Fibroblast of skin of abdomen (primary cell): ENCODE results near the gene MRPL54. TPM values are rescaled to one million over a fixed set of nuclear protein-coding genes. Genes with fewer than 3 reads are reported as not detected.

ENCODE experiments used
- DNase-seq: peaks from one replicate; pipeline ENCODE4 v3.0.0-alpha.2; 2013
- polyA plus RNA-seq, 2 experiments: library from polyadenylated mRNA; unstranded; fragments of 120-200 nt; gene quantifications; one replicate each; pipeline ENCODE4 v1.2.1, GENCODE V29; 2013; ENCODE audit not compliant: insufficient read length in 2 of 2

Gene MRPL54
- 42.9 TPM for polyA plus RNA-seq (2013, experiment 1 of 2; ENCODE audit: insufficient read length)
- polyA plus RNA-seq (2013, experiment 2 of 2; ENCODE audit: insufficient read length) = 45.7 TPM

DNA sequence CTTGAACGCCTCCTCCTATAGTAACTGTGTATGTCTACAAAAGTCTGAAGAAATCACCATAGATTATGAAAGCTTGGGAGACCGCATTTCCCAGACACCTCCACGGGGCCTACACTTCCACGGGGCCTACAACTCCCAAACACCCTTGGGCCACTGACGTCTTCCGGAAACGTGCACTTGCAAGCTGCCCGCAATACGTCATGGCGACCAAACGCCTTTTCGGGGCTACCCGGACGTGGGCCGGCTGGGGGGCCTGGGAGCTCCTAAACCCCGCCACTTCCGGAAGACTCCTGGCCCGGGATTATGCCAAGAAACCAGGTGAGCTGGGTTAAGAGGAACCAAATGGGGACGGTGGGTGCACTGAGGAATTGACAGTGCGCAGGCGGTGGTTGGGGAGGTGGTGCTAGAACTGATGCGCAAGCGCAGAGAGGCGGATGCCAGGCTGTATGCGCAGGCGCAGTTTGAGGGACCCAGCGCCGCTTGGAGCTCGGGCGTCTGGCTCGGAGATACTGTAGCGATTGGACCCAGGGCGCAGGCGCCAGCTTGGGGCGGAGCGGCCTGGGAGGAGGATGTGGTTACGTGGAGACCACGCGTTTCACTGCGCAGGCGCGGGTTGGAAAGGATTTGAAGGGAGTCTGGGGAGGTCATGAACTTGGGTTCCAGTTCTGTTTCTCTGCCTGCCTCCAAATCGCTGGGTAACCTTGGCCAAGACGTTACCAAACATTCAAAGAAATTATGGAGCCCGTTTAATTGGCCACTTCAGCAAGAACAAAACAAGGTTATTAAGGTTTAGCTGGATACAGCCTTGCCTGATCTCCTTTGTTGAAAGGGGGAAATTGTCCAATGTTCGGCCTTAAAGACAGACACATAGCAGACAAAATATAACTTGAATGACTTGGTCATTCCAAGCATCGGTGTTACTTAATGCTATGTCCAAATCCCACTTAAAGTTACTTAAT lies at the start of gene MRPL54:
TSS of gene MRPL54 (plus strand) at position 182 of the 959 bp plus-strand sequence. CDS start at position 201, 19 bp downstream.
- peak; percentile 99 for DNase-seq

- no peak for DNase-seq
Observed at GRCh38 chr19:3716147-3716668, 46.3 kb upstream of the MRPL54 start.

- no peak for DNase-seq
Observed at GRCh38 chr19:3719868-3720267, 42.6 kb upstream of the MRPL54 start.

DNA sequence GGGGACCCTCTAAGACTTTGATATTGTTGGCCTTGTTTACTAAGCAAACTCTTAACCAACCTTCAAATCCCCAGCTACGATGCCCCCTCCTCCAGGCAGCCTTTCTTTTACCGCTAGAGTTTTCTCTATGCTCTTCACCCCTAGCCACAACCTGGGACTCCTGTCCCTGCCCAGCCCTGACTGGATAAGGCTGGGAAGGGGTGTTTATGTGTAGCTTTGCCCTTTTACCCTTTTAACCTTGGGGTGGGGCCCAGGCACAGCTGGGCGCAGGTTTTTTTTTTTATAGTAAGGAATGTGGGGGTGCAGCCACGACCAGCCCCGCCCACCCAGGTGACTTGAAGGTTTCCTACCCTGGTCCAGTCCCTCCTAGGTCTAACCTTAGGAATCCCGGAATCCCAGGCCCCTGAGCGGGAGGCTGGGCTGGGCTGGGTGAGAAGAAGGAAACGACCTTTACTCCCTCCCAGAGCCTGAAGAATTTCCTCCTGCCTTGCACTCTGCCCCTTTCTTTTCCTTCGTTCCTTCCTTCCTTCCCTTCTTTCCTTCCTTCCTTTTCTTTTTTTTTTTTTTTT lies 42.0 kb upstream of the MRPL54 start:
- DNase-seq = no peak

DNA sequence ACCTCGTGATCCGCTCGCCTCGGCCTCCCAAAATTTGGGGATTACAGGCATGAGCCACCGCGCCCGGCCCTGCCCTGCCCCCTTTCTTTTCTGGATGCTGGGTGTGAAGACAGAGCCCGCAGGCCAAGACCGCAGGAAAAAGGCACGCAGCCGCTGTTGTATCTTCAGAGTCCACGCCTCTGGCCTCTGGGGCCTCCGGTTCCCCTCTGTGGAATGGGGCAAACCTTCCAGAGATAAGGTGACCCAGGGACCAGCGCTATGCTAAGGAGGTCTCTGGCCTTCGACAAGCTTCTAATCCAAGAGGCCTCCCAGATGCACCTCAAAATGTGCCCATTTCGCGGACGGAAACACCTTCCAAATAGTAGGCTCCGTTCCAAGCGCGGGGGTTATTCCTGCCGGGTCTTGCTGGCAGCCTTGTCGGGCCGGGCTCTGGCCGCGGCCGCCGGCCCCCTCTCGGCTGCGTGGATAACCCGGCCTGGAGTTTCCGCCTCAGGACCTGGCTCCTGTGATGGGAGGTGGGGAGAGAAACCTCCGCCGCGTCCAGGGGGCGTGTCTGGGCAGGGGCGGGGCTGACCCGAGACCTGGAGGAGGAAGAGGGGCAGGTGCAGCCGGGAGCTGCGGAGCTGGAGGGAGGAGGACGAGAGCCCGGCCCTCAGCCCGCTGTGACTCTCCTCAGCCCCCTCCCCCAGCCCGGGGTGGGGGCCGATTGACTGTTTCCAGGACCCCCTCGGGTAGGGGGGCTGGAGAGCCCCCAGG lies 41.2 kb upstream of the MRPL54 start:
- peak; percentile 71 for DNase-seq

GRCh38 chr19:3721887-3722442 lies 40.5 kb upstream of the MRPL54 start:
- no peak for DNase-seq

DNA sequence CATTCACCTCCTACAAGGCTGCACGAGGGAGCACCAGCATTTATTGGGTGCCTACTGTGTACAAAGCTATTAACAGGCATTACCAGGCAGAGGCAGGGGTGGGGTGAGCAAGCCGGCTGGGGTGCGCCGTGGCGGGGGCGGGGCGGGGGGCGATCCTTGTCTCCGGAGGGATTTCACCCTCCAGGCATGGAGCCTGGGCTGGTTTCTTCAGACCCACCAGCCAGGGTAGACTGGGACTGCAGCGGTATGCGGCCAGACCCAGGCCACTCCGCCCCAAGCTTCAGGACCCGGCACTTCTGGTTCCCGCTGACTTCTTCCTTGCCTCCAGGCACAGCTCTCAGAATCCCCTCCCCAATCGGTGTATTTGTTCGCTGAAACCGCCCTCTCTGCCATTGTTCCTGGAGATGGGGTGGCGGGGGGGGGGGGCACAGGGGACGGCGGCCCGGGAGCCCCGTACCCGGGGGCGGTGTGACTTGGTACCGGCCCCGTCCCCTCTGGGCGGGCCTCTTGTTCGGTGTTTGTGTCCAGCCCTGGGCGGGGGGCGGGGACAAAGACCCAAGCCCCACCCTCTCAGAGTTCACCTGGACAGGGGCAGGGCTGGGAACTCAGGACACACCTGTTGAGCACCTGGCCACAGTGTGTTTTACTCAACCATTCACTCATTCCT lies 39.9 kb upstream of the MRPL54 start:
- no peak for DNase-seq

GRCh38 chr19:3723110-3723488 lies 39.4 kb upstream of the MRPL54 start:
- DNase-seq = no peak

DNA sequence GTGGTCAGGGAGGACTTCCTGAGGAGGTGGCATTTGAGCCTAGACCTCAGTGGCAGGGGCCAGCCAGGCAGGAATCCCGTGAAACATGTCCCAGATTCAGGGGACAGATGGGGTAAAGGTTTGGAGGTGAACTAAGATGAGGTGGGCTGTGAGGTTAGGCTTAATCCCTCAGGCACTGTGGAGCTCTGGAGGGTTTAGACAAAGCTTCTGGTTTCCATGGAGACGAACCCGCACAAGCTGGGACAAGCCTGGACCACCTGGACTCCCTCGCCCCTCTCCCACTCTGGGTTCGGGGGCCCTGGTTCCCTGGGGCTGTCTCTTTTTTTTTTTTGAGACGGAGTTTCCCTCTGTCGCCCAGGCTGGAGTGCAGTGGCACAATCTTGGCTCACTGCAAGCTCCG lies 38.6 kb upstream of the MRPL54 start:
- DNase-seq = no peak

GRCh38 chr19:3725121-3725520 lies 37.4 kb upstream of the MRPL54 start:
- DNase-seq = no peak

DNA sequence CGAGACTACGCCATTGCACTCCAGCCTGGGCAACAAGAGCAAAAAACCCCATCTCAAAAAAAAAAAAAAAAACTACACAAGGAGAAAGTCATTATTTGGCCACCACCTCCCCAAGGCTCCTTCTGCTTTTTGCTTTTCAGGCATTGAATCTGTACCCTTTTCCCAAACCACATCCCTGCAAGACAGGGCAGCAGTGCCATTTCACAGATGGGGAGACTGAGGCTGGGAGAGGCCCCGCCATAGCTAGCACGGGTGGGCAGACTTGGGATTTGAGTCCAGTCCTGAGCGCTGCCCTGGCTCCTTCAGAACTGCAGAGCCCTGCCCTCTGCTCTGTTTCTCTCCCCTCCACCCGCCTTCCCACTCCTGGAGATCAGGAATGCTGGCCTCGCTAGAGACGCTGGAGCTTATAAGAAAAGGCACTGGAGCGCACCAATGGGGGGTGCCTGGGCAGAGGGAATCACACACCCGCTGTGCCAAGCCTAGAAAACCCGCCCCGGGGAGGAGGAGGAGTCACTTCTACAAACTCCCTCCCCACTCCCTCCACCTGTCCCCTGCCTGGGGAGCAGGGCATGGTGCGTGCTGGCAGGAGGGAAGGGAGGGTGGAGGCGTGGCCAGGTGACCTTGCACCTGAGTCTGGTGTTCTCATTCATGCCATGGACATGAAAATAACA lies 36.7 kb upstream of the MRPL54 start:
- no peak for DNase-seq

GRCh38 chr19:3730457-3730958 lies 32.0 kb upstream of the MRPL54 start:
- DNase-seq = no peak

DNA sequence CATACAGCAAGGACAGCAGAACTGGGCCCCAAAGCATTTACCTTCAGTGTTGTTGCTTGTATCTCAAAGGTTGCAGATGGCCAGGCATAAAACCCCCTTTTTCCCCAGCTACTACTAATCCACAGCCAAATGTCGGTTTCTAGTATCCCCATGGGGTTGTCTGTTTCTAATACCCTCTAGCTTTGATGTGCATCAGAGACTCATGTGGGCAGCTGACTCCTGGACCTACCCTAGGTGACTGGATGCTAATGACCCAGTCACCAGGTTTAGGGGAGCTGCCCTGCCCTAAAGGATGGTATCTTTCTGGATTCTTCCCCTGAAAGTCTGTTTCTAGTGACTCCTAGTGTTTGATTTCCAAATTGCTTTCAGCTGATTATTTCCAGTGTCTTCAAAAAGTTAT lies 30.4 kb upstream of the MRPL54 start:
- no peak for DNase-seq

DNA sequence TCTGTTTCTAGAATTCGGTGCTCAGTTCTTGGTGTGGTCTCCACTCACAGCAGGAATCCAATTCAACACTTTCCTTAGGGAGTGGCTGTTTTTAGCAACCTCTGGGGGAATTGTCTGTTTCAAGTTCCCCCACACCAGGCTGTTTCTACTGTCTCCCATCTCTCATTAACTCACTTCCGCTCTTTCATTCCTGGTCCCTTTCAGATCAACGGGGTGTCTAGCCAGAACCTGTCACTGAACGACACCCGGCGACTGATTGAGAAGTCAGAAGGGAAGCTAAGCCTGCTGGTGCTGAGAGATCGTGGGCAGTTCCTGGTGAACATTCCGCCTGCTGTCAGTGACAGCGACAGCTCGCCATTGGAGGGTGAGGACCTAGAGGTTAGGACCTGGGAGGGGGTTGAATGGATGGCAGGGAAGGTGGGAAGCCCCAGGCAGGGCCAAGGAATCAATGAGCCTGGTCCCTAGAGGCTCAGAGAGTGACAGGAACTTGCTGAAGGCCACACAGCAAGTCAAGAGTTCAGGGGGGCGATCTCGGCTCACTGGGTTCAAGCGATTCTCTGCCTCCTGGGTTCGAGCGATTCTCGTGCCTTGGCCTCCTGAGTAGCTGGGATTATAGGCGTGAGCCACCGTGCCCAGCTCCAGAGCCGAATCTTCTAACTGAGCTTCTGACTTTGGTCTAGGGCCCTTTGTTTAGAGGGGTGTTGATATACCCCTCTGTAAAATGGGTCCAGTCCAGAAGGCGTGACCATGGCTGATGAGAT lies 28.8 kb upstream of the MRPL54 start:
- DNase-seq = no peak

DNA sequence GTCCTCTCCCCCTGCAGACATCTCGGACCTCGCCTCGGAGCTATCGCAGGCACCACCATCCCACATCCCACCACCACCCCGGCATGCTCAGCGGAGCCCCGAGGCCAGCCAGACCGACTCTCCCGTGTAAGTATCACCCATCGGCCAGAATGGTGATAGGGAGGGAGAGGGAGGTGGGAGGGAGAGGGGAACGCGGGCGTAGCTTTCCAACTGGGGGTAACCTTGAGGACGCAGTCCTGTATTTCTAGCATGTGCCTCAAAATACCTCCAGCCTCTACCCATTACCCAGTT lies 28.2 kb upstream of the MRPL54 start:
- DNase-seq = no peak

DNA sequence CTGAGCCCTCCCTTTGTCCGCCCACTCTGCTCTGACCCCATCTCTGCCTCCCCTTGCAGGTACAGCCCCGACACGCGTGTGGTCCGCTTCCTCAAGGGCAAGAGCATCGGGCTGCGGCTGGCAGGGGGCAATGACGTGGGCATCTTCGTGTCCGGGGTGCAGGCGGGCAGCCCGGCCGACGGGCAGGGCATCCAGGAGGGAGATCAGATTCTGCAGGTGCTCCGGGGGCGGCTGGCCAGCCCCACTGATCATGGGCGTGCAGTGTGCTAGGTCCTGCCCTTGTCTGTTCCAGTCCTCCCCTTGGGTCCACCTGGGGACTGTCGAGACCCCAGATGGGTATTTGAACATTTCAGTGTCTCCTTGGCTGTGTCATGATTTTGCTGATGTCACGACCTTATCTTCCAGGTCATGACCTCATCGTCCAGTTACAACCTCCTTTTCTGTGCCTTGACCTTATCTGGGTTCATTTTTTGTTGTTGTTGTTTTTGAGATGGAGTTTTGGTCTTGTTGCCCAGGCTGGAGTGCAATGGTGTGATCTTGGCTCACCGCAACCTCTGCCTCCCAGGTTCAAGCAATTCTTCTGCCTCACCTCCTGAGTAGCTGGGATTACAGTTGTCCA lies 26.3 kb upstream of the MRPL54 start:
- DNase-seq = no peak

- no peak for DNase-seq
Observed at GRCh38 chr19:3737487-3738205, 24.8 kb upstream of the MRPL54 start.

DNA sequence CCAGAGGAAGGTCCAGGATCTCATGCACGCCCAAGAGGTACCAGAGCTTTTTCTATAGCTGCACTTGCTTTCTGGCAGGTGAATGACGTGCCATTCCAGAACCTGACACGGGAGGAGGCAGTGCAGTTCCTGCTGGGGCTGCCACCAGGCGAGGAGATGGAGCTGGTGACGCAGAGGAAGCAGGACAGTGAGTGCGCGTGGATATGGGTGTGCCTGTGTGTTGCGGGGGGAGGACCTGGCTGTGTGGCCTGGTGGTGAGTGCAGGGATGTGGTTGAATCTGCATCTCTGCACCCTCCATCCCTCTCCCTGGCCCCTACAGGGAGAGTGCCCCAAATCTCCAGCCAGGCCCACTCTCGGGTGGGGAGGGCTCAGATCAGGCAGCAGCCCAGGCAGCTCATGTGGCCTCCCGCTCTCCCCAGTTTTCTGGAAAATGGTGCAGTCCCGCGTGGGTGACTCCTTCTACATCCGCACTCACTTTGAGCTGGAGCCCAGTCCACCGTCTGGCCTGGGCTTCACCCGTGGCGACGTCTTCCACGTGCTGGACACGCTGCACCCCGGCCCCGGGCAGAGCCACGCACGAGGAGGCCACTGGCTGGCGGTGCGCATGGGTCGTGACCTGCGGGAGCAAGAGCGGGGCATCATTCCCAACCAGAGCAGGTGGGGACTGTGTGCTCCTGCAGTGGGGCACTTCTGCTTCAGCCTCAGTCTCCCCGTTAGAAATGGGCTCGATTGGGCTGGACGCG lies 23.8 kb upstream of the MRPL54 start:
- no peak for DNase-seq

DNA sequence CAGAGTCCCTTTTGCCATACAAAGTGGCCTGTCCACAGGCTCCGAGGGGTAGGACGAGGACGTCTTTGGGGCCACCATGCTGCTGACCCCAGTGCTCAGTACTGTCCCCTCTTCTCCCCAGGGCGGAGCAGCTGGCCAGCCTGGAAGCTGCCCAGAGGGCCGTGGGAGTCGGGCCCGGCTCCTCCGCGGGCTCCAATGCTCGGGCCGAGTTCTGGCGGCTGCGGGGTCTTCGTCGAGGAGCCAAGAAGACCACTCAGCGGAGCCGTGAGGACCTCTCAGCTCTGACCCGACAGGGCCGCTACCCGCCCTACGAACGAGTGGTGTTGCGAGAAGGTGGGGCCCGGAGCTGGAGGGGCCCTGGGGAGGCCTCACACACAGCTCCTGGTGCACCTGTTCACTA lies 22.1 kb upstream of the MRPL54 start:
- no peak for DNase-seq
